NCI-H69 (cell line): ENCODE measurements around the gene FLII.
A peak's percentile ranks its signal among the peaks of the same experiment; 100 is the strongest.

Experiments
- DNase-seq: peaks from one replicate; lab custom pipeline; 2025; lab: John Stamatoyannopoulos, UW

FLII gene

GRCh38 chr17:18245038-18245776 is 13.3 kb downstream of the FLII start:
- no peak for DNase-seq

GRCh38 chr17:18241229-18241871 is 17.2 kb downstream of the FLII start:
- DNase-seq: no peak

GRCh38 chr17:18240449-18240848 is 18.1 kb downstream of the FLII start:
- DNase-seq: no peak

GRCh38 chr17:18238299-18238698 is 20.2 kb downstream of the FLII start:
- DNase-seq: no peak

GRCh38 chr17:18237461-18237860 is 21.1 kb downstream of the FLII start:
- no peak for DNase-seq

GRCh38 chr17:18236494-18236893 is 22.0 kb downstream of the FLII start:
- DNase-seq: no peak

- DNase-seq: no peak
Measured at GRCh38 chr17:18235743-18236256, 22.7 kb downstream of the FLII start.

GRCh38 chr17:18234853-18235380 is 23.6 kb downstream of the FLII start:
- no peak for DNase-seq

GRCh38 chr17:18233803-18234518 is 24.6 kb downstream of the FLII start:
- no peak for DNase-seq

- peak; percentile 17 for DNase-seq
Measured at GRCh38 chr17:18231164-18231563, 27.4 kb downstream of the FLII start.

GRCh38 chr17:18230288-18231141 is 28.0 kb downstream of the FLII start:
- no peak for DNase-seq

- no peak for DNase-seq
Measured at GRCh38 chr17:18229771-18230170, 28.8 kb downstream of the FLII start.

- no peak for DNase-seq
Measured at GRCh38 chr17:18229254-18229653, 29.3 kb downstream of the FLII start.

- DNase-seq: no peak
Measured at GRCh38 chr17:18228176-18228682, 30.3 kb downstream of the FLII start.

- DNase-seq: no peak
Measured at GRCh38 chr17:18227635-18228034, 30.9 kb downstream of the FLII start.

GRCh38 chr17:18226284-18226945 is 32.1 kb downstream of the FLII start:
- no peak for DNase-seq

- no peak for DNase-seq
Measured at GRCh38 chr17:18225642-18226283, 32.8 kb downstream of the FLII start.

GRCh38 chr17:18225121-18225641 is 33.4 kb downstream of the FLII start, which contains the start of gene LLGL1:
Gene LLGL1, plus strand, starts transcription at chr17:18225635. Its CDS starts 48 bp downstream, at chr17:18225683.
- peak; percentile 94 for DNase-seq

- no peak for DNase-seq
Measured at GRCh38 chr17:18224387-18225120, 34.0 kb downstream of the FLII start.
